Effector memory CD8-positive, alpha-beta T cell (primary cell): ENCODE measurements around the gene FAM3B.
"Not testable (repeated sequence)": the region's sequence is repeated elsewhere in the genome, so short reads cannot be mapped to it uniquely, and the experiment has no call there.

Experiments used
- ATAC-seq: fragments of 150-1000 bp; cut with Tn5 transposase; replicated peaks from 2 replicates; pipeline ENCODE4 v1.10.0; 2021; ENCODE audit warnings: mild to moderate bottlenecking, moderate library complexity
- DNase-seq, 3 experiments: peaks; one replicate each; pipeline ENCODE4 v3.0.0; 2021
- H3K27ac Mint-ChIP-seq, 2 donors: one replicate each; pipeline ENCODE4 v1.8.0; 2022; ENCODE audit warnings: mild to moderate bottlenecking in 2 of 2, mixed read lengths in 2 of 2, moderate library complexity in 2 of 2
- H3K27me3 Mint-ChIP-seq, 2 donors: one replicate each; pipeline ENCODE4 v1.8.0; 2022; ENCODE audit warnings: mixed read lengths in 2 of 2
- H3K36me3 Mint-ChIP-seq: one replicate; pipeline ENCODE4 v1.8.0; 2022; ENCODE audit warnings: mild to moderate bottlenecking, moderate library complexity, mixed read lengths; ENCODE audit not compliant: insufficient read depth
- H3K4me1 Mint-ChIP-seq, 2 donors: one replicate each; pipeline ENCODE4 v1.8.0; 2022; ENCODE audit warnings: low read depth in 2 of 2, mixed read lengths in 2 of 2
- H3K4me3 Mint-ChIP-seq, 2 donors: one replicate each; pipeline ENCODE4 v1.8.0; 2022; ENCODE audit warnings: mild to moderate bottlenecking in 2 of 2, mixed read lengths in 2 of 2, moderate library complexity in 2 of 2
- H3K9me3 Mint-ChIP-seq, 2 donors: one replicate each; pipeline ENCODE4 v1.8.0; 2022; ENCODE audit warnings: mixed read lengths in 2 of 2

FAM3B gene

GRCh38 chr21:41302976-41303375 lies 13.6 kb upstream of the FAM3B start:
- no peak for DNase-seq
- ATAC-seq = no peak
- H3K4me1 Mint-ChIP-seq = peaks cover 0 to 4% of the 10 kb centered on the region in 2 donors
- peaks cover 17 to 42% of the 10 kb centered on the region in 2 donors for H3K27me3 Mint-ChIP-seq
- H3K4me3 Mint-ChIP-seq = no peak overlapping the region
- H3K36me3 Mint-ChIP-seq = no peaks in the 10 kb centered on the region
- H3K9me3 Mint-ChIP-seq = peaks cover 0 to 4% of the 10 kb centered on the region in 2 donors
- H3K27ac Mint-ChIP-seq = no peak overlapping the region

GRCh38 chr21:41304068-41304720 lies 12.4 kb upstream of the FAM3B start:
- H3K36me3 Mint-ChIP-seq = no peaks in the 10 kb centered on the region
- H3K27ac Mint-ChIP-seq = no peak overlapping the region
- no peak for ATAC-seq
- no peak overlapping the region for H3K4me3 Mint-ChIP-seq
- no peak for DNase-seq
- H3K4me1 Mint-ChIP-seq = peaks cover 0 to 4% of the 10 kb centered on the region in 2 donors
- H3K27me3 Mint-ChIP-seq = peaks cover 8 to 42% of the 10 kb centered on the region in 2 donors
- H3K9me3 Mint-ChIP-seq = peaks cover 0 to 4% of the 10 kb centered on the region in 2 donors

DNA sequence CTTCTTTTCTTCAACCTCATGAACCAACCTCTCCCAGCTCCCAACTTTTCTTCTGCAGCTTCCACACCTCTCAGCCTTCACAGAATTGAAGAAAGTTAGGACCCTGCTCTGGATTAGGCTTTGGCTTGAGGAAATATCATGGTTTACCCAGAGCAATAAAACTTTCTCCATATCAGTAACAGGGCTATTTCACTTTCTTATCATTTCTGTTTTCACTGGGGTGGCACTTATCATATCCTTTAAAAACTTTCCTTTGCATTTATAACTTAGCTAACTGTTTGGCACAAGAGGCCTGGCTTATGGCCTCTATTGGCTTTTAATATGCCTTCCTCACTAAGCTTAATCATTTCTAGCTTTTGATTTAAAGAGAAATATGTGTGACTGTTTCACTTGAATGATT lies 9.4 kb upstream of the FAM3B start:
- H3K36me3 Mint-ChIP-seq = no peaks in the 10 kb centered on the region
- H3K27ac Mint-ChIP-seq = no peak overlapping the region
- DNase-seq (no peak), ATAC-seq (no peak)
- H3K9me3 Mint-ChIP-seq = peaks cover 0 to 4% of the 10 kb centered on the region in 2 donors
- H3K4me1 Mint-ChIP-seq = peaks cover 0 to 4% of the 10 kb centered on the region in 2 donors
- peaks cover 22 to 68% of the 10 kb centered on the region in 2 donors for H3K27me3 Mint-ChIP-seq
- no peak overlapping the region for H3K4me3 Mint-ChIP-seq

- H3K36me3 Mint-ChIP-seq, H3K4me1 Mint-ChIP-seq, H3K9me3 Mint-ChIP-seq, H3K4me3 Mint-ChIP-seq, H3K27ac Mint-ChIP-seq, ATAC-seq, DNase-seq: not testable (repeated sequence)
- peaks cover 40 to 79% of the 10 kb centered on the region in 2 donors for H3K27me3 Mint-ChIP-seq
Measured at GRCh38 chr21:41313285-41314164, 3.1 kb upstream of the FAM3B start.

GRCh38 chr21:41315726-41316125 lies 875 bp upstream of the FAM3B start:
- no peak overlapping the region for H3K27ac Mint-ChIP-seq
- no peaks in the 10 kb centered on the region for H3K4me1 Mint-ChIP-seq
- peaks cover 38 to 79% of the 10 kb centered on the region in 2 donors for H3K27me3 Mint-ChIP-seq
- H3K4me3 Mint-ChIP-seq = no peak overlapping the region
- ATAC-seq (no peak), DNase-seq (no peak)
- H3K9me3 Mint-ChIP-seq = no peaks in the 10 kb centered on the region
- H3K36me3 Mint-ChIP-seq = no peaks in the 10 kb centered on the region

- no peak overlapping the region for H3K27ac Mint-ChIP-seq
- no peaks in the 10 kb centered on the region for H3K9me3 Mint-ChIP-seq
- H3K27me3 Mint-ChIP-seq = peaks cover 41 to 82% of the 10 kb centered on the region in 2 donors
- no peaks in the 10 kb centered on the region for H3K4me1 Mint-ChIP-seq
- H3K4me3 Mint-ChIP-seq = no peak overlapping the region
- DNase-seq (no peak), ATAC-seq (no peak)
- H3K36me3 Mint-ChIP-seq = no peaks in the 10 kb centered on the region
Measured at GRCh38 chr21:41317063-41317392, 427 bp downstream of the FAM3B start.

DNA sequence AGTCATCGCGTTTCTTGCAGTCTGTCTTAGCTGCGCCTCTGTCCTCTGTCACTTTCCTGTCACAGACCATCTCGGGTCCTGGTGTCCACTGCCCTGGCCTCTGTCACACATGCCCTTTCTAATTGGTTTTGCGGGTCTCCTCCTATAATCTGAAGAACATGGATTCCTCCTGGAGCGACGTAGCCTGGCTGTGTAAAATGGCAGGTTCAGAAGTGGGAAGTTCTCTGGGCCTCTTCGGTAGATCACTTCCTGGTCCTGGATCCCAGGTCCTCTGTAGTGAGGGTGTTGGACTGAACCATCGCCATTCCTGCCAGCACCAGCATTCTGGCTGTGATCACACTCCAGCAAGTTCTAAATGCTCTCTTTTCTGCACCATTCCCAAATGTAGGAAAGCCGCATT lies 857 bp downstream of the FAM3B start:
- no peaks in the 10 kb centered on the region for H3K36me3 Mint-ChIP-seq
- ATAC-seq (no peak), DNase-seq (no peak)
- no peaks in the 10 kb centered on the region for H3K9me3 Mint-ChIP-seq
- no peak overlapping the region for H3K27ac Mint-ChIP-seq
- no peaks in the 10 kb centered on the region for H3K4me1 Mint-ChIP-seq
- H3K27me3 Mint-ChIP-seq = peaks cover 42 to 82% of the 10 kb centered on the region in 2 donors
- H3K4me3 Mint-ChIP-seq = no peak overlapping the region

- Mint-ChIP-seq H3K9me3 (no peaks in the 10 kb centered on the region), H3K4me3 (no peak overlapping the region), H3K4me1 (no peaks in the 10 kb centered on the region), H3K36me3 (no peaks in the 10 kb centered on the region), H3K27ac (no peak overlapping the region), H3K27me3 (peaks cover 42 to 84% of the 10 kb centered on the region in 2 donors)
- DNase-seq (no peak), ATAC-seq (no peak)
Measured at GRCh38 chr21:41318218-41318617, 1.6 kb downstream of the FAM3B start.

DNA sequence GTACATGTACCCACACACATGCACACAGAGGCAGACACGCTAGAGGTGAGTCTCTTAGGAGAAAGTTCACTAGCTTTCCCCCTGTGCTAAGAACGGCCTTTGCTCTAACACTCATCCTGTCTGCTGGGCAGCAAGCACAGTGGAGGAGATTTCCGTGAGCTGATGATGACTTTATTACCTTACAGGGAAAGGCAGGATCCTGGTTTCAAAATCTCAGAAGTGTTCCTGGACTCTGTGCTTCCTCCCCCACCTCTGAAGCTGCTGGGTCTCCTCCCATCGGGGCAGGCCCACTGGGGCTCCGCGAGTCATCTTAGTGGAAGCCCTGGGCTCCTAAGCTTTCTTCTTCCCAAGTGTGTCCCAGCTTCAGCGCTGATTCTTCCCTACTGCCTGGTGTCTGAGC lies 2.7 kb downstream of the FAM3B start:
- no peak for ATAC-seq
- Mint-ChIP-seq H3K27ac (no peak overlapping the region), H3K27me3 (peaks cover 41 to 90% of the 10 kb centered on the region in 2 donors)

GRCh38 chr21:41321211-41321907 lies 4.8 kb downstream of the FAM3B start:
- Mint-ChIP-seq H3K36me3 (no peaks in the 10 kb centered on the region), H3K27me3 (peaks cover 21 to 71% of the 10 kb centered on the region in 2 donors), H3K9me3 (no peaks in the 10 kb centered on the region), H3K4me3 (no peak overlapping the region), H3K27ac (no peak overlapping the region), H3K4me1 (no peaks in the 10 kb centered on the region)
- no peak for DNase-seq
- ATAC-seq = no peak

More for the DNA sequence above, 2.7 kb downstream of the FAM3B start:
- Mint-ChIP-seq H3K36me3 (no peaks in the 10 kb centered on the region), H3K4me1 (no peaks in the 10 kb centered on the region), H3K4me3 (no peak overlapping the region), H3K9me3 (no peaks in the 10 kb centered on the region)
- DNase-seq = no peak

DNA sequence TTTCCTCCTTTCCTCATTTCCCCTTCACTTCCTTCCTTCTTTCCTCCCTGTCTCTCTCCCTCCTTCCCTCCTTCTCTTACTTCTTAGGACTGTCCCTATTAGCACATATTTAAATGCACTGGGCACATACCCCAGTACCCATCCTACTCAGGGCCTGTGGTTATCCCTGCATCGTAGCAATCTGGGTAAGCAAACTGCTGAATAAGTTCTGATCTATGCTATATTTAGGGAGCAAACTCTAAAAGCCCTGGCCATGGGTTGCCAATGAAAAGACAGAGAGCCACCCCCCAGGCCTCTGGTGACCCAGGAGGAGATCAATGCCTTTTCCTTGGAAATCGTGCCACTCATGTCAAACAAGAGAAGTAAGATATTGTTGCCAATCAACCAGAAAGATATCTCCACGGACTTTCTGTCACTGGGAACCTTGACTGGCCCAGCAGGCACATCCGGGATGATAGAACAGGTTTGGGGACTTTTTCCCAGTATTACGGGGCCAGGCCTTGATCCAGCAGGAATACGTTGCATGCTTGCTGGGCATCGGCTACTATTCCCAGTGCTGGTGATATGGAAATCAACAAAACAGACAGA lies 5.4 kb downstream of the FAM3B start:
- Mint-ChIP-seq H3K27me3 (peaks cover 21 to 68% of the 10 kb centered on the region in 2 donors), H3K9me3 (no peaks in the 10 kb centered on the region), H3K4me3 (no peak overlapping the region), H3K36me3 (no peaks in the 10 kb centered on the region), H3K27ac (no peak overlapping the region), H3K4me1 (no peaks in the 10 kb centered on the region)
- ATAC-seq = no peak
- no peak for DNase-seq

GRCh38 chr21:41322496-41323382 lies 6.1 kb downstream of the FAM3B start:
- Mint-ChIP-seq H3K27ac (no peak overlapping the region), H3K36me3 (no peaks in the 10 kb centered on the region), H3K27me3 (peaks cover 15 to 60% of the 10 kb centered on the region in 2 donors), H3K4me3 (no peak overlapping the region), H3K4me1 (no peaks in the 10 kb centered on the region), H3K9me3 (no peaks in the 10 kb centered on the region)
- no peak for DNase-seq
- ATAC-seq = no peak
